Measurements from ENCODE around the gene EXOC4.

The EXOC4 gene

DNA sequence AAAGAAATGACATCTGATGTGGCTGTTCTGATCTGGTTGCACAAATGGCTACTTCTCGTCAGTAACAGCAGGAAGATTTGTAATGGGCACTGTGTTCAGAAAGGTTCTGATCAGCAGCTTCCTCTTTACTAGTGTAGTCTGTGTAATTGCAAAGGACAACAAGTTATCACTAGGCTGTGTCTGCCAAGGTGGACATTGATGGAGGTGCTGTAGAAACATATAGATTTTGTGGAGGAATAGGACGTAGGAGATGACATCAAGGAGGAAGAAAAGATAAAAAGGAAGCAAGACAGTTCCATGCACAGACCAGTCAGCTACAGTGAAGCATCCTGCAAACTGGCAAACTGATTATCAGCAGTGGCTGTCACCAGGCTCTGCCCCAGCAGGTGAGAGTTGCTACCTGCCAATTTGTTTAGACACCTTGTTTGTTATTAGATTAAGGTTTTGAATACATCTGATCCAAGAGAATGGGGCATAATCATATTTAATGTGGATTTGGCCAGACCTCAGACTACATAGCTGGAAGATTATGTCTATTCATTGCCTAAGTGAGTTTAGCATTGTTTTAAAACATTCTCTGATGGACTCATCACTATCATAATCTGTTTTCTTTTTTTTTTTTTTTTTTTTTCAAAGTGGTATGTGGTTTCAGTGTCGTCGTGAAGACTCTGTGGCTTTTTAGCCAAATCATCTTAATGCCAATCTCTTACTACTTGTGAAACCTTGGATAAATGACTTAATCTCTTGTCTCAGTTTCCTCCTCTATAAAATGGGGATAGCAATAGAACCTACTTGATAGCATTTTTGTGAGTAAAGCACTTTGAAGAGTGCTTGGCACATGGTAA is 456.4 kb downstream of the EXOC4 start:
- H2AFZ ChIP-seq (ENCODE audit: low read depth, low read length) = no peak overlapping the region
- no peaks in the 10 kb centered on the region for H3K4me1 ChIP-seq (ENCODE audit: insufficient read depth, low read length)
- H3K4me3 ChIP-seq (ENCODE audit: low read length) = no peak overlapping the region
- H3K9me3 ChIP-seq (ENCODE audit: low read length) = no peaks in the 10 kb centered on the region
- H3K36me3 ChIP-seq (ENCODE audit: insufficient read depth, low read length) = no peaks in the 10 kb centered on the region
- no peaks in the 10 kb centered on the region for H3K27me3 ChIP-seq (ENCODE audit: insufficient read depth, low read length)

DNA sequence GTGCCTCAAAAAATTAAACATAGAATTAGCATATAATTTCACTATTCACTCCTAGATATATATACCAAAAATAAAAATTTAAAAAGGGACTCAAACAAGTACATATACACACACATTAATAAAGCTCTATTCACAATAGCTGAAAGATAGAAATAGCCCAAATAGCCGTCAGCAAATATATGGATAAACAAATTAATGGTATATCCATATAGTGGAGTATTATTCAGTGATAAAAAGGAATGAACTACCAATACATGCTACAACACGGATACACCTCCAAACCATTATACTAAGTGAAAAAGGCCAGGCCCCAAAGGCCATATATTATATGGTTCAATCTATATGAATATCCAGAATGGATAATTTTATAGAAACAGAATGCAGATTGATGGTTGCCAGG is 459.7 kb downstream of the EXOC4 start:
- no peaks in the 10 kb centered on the region for H3K9me3 ChIP-seq (ENCODE audit: low read length)
- H2AFZ ChIP-seq (ENCODE audit: low read depth, low read length) = no peak overlapping the region
- no peaks in the 10 kb centered on the region for H3K4me1 ChIP-seq (ENCODE audit: insufficient read depth, low read length)
- no peaks in the 10 kb centered on the region for H3K36me3 ChIP-seq (ENCODE audit: insufficient read depth, low read length)
- no peaks in the 10 kb centered on the region for H3K27me3 ChIP-seq (ENCODE audit: insufficient read depth, low read length)
- no peak overlapping the region for H3K4me3 ChIP-seq (ENCODE audit: low read length)

- no peaks in the 10 kb centered on the region for H3K9me3 ChIP-seq (ENCODE audit: low read length)
- H2AFZ ChIP-seq (ENCODE audit: low read depth, low read length) = no peak overlapping the region
- no peaks in the 10 kb centered on the region for H3K27me3 ChIP-seq (ENCODE audit: insufficient read depth, low read length)
- H3K4me3 ChIP-seq (ENCODE audit: low read length) = no peak overlapping the region
- H3K4me1 ChIP-seq (ENCODE audit: insufficient read depth, low read length) = no peaks in the 10 kb centered on the region
- no peaks in the 10 kb centered on the region for H3K36me3 ChIP-seq (ENCODE audit: insufficient read depth, low read length)
These were observed 461.8 kb downstream of the EXOC4 start for GRCh38 chr7:133714654-133715053.

DNA sequence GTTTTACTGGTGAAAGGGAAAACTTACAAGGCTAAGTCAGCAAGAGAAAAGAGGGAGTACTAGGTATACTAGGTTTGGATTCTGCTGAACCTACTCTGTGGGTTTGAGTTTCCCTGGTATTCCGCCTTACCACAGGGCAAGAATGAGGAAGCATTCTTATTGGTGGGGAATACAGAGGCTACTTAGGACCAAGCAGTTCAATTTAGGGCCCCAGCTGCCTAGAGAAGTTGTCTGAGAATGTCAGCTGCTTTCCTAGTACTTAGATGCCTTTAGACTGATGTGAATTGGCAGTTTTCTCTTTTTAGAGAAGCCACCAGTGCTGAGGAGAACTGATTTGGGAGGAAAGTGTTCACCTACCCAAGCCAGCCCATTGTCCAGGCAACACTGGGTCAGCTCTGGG is 465.3 kb downstream of the EXOC4 start:
- H3K27me3 ChIP-seq (ENCODE audit: insufficient read depth, low read length) = no peaks in the 10 kb centered on the region
- H3K36me3 ChIP-seq (ENCODE audit: insufficient read depth, low read length) = no peaks in the 10 kb centered on the region
- H3K4me3 ChIP-seq (ENCODE audit: low read length) = no peak overlapping the region
- H3K9me3 ChIP-seq (ENCODE audit: low read length) = no peaks in the 10 kb centered on the region
- H2AFZ ChIP-seq (ENCODE audit: low read depth, low read length) = no peak overlapping the region
- H3K4me1 ChIP-seq (ENCODE audit: insufficient read depth, low read length) = no peaks in the 10 kb centered on the region

DNA sequence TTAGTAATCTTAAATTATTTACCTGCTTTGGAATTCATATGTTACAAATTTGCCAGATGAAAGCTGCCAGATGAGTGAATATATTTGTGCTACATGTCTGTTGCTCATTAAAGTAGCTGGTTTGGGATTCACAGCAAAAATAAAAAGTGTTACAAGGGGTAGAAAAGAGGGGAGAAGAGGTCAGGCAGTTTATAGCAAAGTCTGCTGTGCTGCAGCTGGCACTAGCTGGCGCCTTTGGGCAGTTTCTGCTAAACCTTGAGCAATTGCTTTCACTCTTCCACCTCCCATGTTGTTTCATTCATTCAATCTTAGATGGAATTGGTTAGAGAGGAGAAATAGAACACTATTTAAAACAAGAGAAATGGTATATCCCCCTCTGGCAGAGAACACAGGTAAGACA is 470.2 kb downstream of the EXOC4 start:
- Histone ChIP-seq H3K4me3 (ENCODE audit: low read length) (no peak overlapping the region), H3K4me1 (ENCODE audit: insufficient read depth, low read length) (no peaks in the 10 kb centered on the region), H3K36me3 (ENCODE audit: insufficient read depth, low read length) (no peaks in the 10 kb centered on the region), H3K27me3 (ENCODE audit: insufficient read depth, low read length) (no peaks in the 10 kb centered on the region), H3K9me3 (ENCODE audit: low read length) (no peaks in the 10 kb centered on the region), H2AFZ (ENCODE audit: low read depth, low read length) (no peak overlapping the region)

- Histone ChIP-seq H3K4me1 (ENCODE audit: insufficient read depth, low read length) (no peaks in the 10 kb centered on the region), H3K27me3 (ENCODE audit: insufficient read depth, low read length) (no peaks in the 10 kb centered on the region), H3K4me3 (ENCODE audit: low read length) (no peak overlapping the region), H3K9me3 (ENCODE audit: low read length) (no peaks in the 10 kb centered on the region), H3K36me3 (ENCODE audit: insufficient read depth, low read length) (no peaks in the 10 kb centered on the region), H2AFZ (ENCODE audit: low read depth, low read length) (no peak overlapping the region)
These were observed 471.3 kb downstream of the EXOC4 start for GRCh38 chr7:133724148-133724547.

DNA sequence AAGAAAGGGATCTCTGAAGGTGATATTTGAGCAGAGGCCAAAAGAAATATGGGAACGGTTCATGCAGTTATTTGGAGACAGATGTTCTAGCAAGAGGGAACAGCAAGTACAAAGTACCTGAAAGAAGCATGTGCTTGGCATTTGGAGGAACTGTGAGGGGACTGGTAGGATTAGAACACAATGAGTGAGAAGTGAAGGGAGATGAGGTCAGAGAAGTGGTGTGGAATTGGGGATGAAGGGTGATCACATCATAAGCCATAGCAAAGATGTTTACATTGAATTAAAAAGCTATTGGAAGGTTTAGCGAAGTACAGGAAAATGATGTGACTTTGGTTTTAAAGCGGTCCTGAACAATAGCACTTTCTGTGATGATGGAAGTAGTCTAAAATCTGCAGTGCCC is 471.8 kb downstream of the EXOC4 start:
- Histone ChIP-seq H3K4me1 (ENCODE audit: insufficient read depth, low read length) (no peaks in the 10 kb centered on the region), H3K36me3 (ENCODE audit: insufficient read depth, low read length) (no peaks in the 10 kb centered on the region), H2AFZ (ENCODE audit: low read depth, low read length) (no peak overlapping the region), H3K27me3 (ENCODE audit: insufficient read depth, low read length) (no peaks in the 10 kb centered on the region), H3K4me3 (ENCODE audit: low read length) (no peak overlapping the region), H3K9me3 (ENCODE audit: low read length) (no peaks in the 10 kb centered on the region)

DNA sequence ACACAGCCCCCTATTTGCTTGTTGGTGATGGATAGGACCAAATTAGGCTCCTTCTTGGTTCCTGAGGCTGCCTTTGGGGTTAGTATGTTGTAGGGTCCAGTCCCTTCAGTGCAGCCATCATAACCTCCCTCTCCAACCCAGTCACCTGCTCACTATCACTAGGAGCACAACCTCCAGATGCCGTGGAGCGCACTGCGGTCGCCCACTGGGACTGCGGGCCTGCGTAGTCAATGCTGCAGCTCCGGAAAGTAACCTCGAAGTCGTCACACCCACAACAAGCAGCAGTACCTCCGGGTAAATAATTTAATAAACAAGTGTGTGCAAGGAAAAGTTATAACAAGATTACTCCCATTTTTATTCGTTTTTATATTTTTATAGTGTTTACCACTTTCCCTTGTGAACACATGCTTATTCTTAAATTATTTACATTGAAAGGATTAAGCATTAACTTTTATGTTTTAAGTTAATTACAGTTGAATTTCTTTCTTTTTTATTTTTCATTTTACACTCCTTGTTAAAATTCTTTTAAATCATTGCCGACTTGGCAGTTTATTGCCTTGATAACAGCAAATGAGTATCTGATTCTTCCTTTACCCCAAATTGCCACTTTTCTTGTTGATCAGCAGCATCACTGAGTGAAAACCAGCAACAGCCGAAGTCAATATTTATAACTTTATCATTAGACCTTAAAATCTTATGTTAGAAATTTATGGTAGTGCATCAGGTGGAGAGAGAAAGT is 474.8 kb downstream of the EXOC4 start:
- Histone ChIP-seq H3K4me1 (ENCODE audit: insufficient read depth, low read length) (no peaks in the 10 kb centered on the region), H3K36me3 (ENCODE audit: insufficient read depth, low read length) (no peaks in the 10 kb centered on the region), H2AFZ (ENCODE audit: low read depth, low read length) (no peak overlapping the region), H3K4me3 (ENCODE audit: low read length) (no peak overlapping the region), H3K27me3 (ENCODE audit: insufficient read depth, low read length) (no peaks in the 10 kb centered on the region), H3K9me3 (ENCODE audit: low read length) (no peaks in the 10 kb centered on the region)

- H3K4me1 ChIP-seq (ENCODE audit: insufficient read depth, low read length) = no peaks in the 10 kb centered on the region
- no peaks in the 10 kb centered on the region for H3K27me3 ChIP-seq (ENCODE audit: insufficient read depth, low read length)
- no peaks in the 10 kb centered on the region for H3K36me3 ChIP-seq (ENCODE audit: insufficient read depth, low read length)
- H2AFZ ChIP-seq (ENCODE audit: low read depth, low read length) = no peak overlapping the region
- no peak overlapping the region for H3K4me3 ChIP-seq (ENCODE audit: low read length)
- H3K9me3 ChIP-seq (ENCODE audit: low read length) = no peaks in the 10 kb centered on the region
These were observed 477.5 kb downstream of the EXOC4 start for GRCh38 chr7:133730360-133730759.

- Histone ChIP-seq H3K27me3 (ENCODE audit: insufficient read depth, low read length) (no peaks in the 10 kb centered on the region), H3K36me3 (ENCODE audit: insufficient read depth, low read length) (no peaks in the 10 kb centered on the region), H3K9me3 (ENCODE audit: low read length) (no peaks in the 10 kb centered on the region), H3K4me1 (ENCODE audit: insufficient read depth, low read length) (no peaks in the 10 kb centered on the region), H3K4me3 (ENCODE audit: low read length) (no peak overlapping the region), H2AFZ (ENCODE audit: low read depth, low read length) (no peak overlapping the region)
These were observed 480.5 kb downstream of the EXOC4 start for GRCh38 chr7:133733401-133733800.

DNA sequence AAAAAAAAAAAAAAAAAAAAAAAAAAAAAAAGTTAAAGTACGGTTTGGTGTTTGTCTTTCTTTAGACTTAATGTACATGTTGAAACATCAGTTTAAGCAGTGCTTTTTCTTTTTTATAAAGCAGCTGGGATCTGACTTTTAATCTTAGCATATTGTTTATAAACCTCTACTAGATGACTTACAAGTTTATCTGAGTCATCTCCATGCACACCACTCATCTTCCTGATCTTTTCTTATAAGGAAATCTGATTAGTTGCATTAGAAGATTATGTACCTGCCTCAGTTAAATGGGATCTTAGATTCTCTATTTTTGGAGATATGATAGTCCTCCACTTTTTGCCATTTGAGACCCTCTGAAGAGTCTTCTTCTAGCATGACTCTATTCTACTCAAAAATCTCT is 482.3 kb downstream of the EXOC4 start:
- Histone ChIP-seq H3K4me1 (ENCODE audit: insufficient read depth, low read length) (no peaks in the 10 kb centered on the region), H2AFZ (ENCODE audit: low read depth, low read length) (no peak overlapping the region), H3K9me3 (ENCODE audit: low read length) (no peaks in the 10 kb centered on the region), H3K36me3 (ENCODE audit: insufficient read depth, low read length) (no peaks in the 10 kb centered on the region), H3K4me3 (ENCODE audit: low read length) (no peak overlapping the region), H3K27me3 (ENCODE audit: insufficient read depth, low read length) (no peaks in the 10 kb centered on the region)

DNA sequence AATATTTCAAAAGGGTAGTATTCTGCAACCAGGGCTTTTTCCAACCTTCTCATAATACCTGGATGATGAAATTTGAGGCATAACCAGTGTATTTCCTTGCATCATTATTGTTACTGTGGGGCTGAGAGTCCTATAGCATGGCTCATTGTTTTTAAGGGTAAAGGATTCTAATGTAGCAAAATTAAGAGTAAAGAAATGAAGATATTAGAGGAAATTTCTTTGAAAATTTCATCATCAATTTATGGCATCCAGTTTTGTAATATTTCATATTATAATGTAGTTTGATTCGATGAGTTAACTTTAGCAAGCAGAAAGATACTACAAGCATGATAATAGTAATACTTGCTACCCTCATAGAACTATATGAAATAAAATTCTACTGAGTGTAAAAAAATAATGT is 486.9 kb downstream of the EXOC4 start:
- Histone ChIP-seq H3K4me3 (ENCODE audit: low read length) (no peak overlapping the region), H3K4me1 (ENCODE audit: insufficient read depth, low read length) (no peaks in the 10 kb centered on the region), H2AFZ (ENCODE audit: low read depth, low read length) (no peak overlapping the region), H3K27me3 (ENCODE audit: insufficient read depth, low read length) (no peaks in the 10 kb centered on the region), H3K36me3 (ENCODE audit: insufficient read depth, low read length) (no peaks in the 10 kb centered on the region), H3K9me3 (ENCODE audit: low read length) (no peaks in the 10 kb centered on the region)

- Histone ChIP-seq H3K9me3 (ENCODE audit: low read length) (no peaks in the 10 kb centered on the region), H2AFZ (ENCODE audit: low read depth, low read length) (no peak overlapping the region), H3K27me3 (ENCODE audit: insufficient read depth, low read length) (no peaks in the 10 kb centered on the region), H3K36me3 (ENCODE audit: insufficient read depth, low read length) (no peaks in the 10 kb centered on the region), H3K4me3 (ENCODE audit: low read length) (no peak overlapping the region), H3K4me1 (ENCODE audit: insufficient read depth, low read length) (no peaks in the 10 kb centered on the region)
These were observed 488.2 kb downstream of the EXOC4 start for GRCh38 chr7:133741078-133741477.
